IMR-90 (cell line): ENCODE data around the gene PTPRN2. TPM values are rescaled to one million over a fixed set of nuclear protein-coding genes. Genes with fewer than 3 reads are reported as not detected.

ENCODE experiments used
- ATAC-seq: fragments of 200-7000 bp; cut with Tn5 transposase; 2 replicates; pipeline ENCODE4 v1.9.1; 2020; ENCODE audit warnings: low read depth, mild to moderate bottlenecking, moderate library complexity
- BruUV-seq: library from RNA; stranded (reverse); fragments of 400-500 nt; replicated peaks from 2 replicates; lab custom pipeline; 2021; lab: Mats Ljungman, UMichigan
- CTCF ChIA-PET: fragments of 300-600 bp; formaldehyde crosslinking; extraction: SDS; loops from one replicate; lab custom pipeline; 2021; ENCODE audit warnings: antibody characterized with exemption; lab: Yijun Ruan, JAX
- POLR2A ChIA-PET: fragments of 300-600 bp; sonication (Branson Sonifier 250); formaldehyde crosslinking; loops from one replicate; lab custom pipeline; 2022; ENCODE audit warnings: antibody characterized with exemption; ENCODE audit not compliant: unreplicated experiment; lab: Charles Lee
- DNase-seq: peaks from one replicate; pipeline ENCODE4 v3.0.0; 2013
- H2AFZ ChIP-seq: replicated peaks from 2 replicates; pipeline ENCODE3; 2013; ENCODE audit warnings: low read length, mild to moderate bottlenecking; ENCODE audit not compliant: poor library complexity
- H2AK5ac ChIP-seq: 2 replicates; pipeline ENCODE4 v1.6.1; 2013; ENCODE audit warnings: low read depth, low read length, inconsistent platforms
- H2AK9ac ChIP-seq: replicated peaks from 2 replicates; pipeline ENCODE3; 2013; ENCODE audit warnings: mild to moderate bottlenecking, low read depth, low read length, moderate library complexity; ENCODE audit not compliant: poor library complexity
- H2BK120ac ChIP-seq: 2 replicates; pipeline ENCODE4 v1.6.1; 2013; ENCODE audit warnings: low read depth, low read length, inconsistent platforms
- H2BK15ac ChIP-seq: 3 replicates; pipeline ENCODE4 v1.6.1; 2013; ENCODE audit warnings: low read depth, low read length, inconsistent platforms
- H2BK20ac ChIP-seq: 2 replicates; pipeline ENCODE4 v1.6.1; 2013; ENCODE audit warnings: low read depth, mild to moderate bottlenecking, inconsistent platforms, low read length, moderate library complexity
- H2BK5ac ChIP-seq: 2 replicates; pipeline ENCODE4 v1.6.1; 2013; ENCODE audit warnings: mild to moderate bottlenecking, low read depth, low read length, inconsistent platforms; ENCODE audit not compliant: poor library complexity, severe bottlenecking
- H3K14ac ChIP-seq: replicated peaks from 2 replicates; pipeline ENCODE4 v1.6.1; 2013; ENCODE audit warnings: low read depth, low read length, inconsistent platforms
- H3K18ac ChIP-seq: 2 replicates; pipeline ENCODE4 v1.6.1; 2013; ENCODE audit warnings: low read depth, low read length, control low read depth
- H3K23ac ChIP-seq: 2 replicates; pipeline ENCODE4 v1.6.1; 2013; ENCODE audit warnings: low read depth, low read length, inconsistent platforms
- H3K27ac ChIP-seq: 2 replicates; pipeline ENCODE4 v1.5.1; 2013; ENCODE audit warnings: mild to moderate bottlenecking, control low read depth, low read length; ENCODE audit not compliant: insufficient read depth
- H3K27me3 ChIP-seq: 2 replicates; pipeline ENCODE4 v1.6.1; 2013; ENCODE audit warnings: low read length; ENCODE audit not compliant: control insufficient read depth, insufficient read depth
- H3K36me3 ChIP-seq: 2 replicates; pipeline ENCODE4 v1.6.1; 2013; ENCODE audit warnings: low read length, mixed read lengths; ENCODE audit not compliant: control insufficient read depth, insufficient read depth
- H3K4ac ChIP-seq: 2 replicates; pipeline ENCODE4 v1.6.1; 2013; ENCODE audit warnings: low read depth, low read length, inconsistent platforms
- H3K4me1 ChIP-seq: 2 replicates; pipeline ENCODE4 v1.6.1; 2013; ENCODE audit warnings: low read length, mixed read lengths; ENCODE audit not compliant: control insufficient read depth, insufficient read depth
- H3K4me2 ChIP-seq: 2 replicates; pipeline ENCODE4 v1.6.1; 2013; ENCODE audit warnings: low read depth, mild to moderate bottlenecking, control low read depth, low read length, moderate library complexity
- H3K4me3 ChIP-seq: 2 replicates; pipeline ENCODE4 v1.5.1; 2013; ENCODE audit warnings: low read depth, mild to moderate bottlenecking, control low read depth, low read length, moderate library complexity; ENCODE audit not compliant: insufficient read depth
- H3K56ac ChIP-seq: 2 replicates; pipeline ENCODE4 v1.6.1; 2013; ENCODE audit warnings: low read length, inconsistent platforms; ENCODE audit not compliant: insufficient read depth; ENCODE audit errors: extremely low read depth
- H3K79me1 ChIP-seq, 2 experiments: 2 replicates each; pipeline ENCODE4 v1.6.1; 2013; ENCODE audit warnings: low read length in 2 of 2, inconsistent platforms in 1 of 2, low read depth in 1 of 2
- H3K9ac ChIP-seq: 2 replicates; pipeline ENCODE4 v1.6.1; 2013; ENCODE audit warnings: low read depth, low read length, control low read depth
- H3K9me1 ChIP-seq: 2 replicates; pipeline ENCODE4 v1.6.1; 2013; ENCODE audit warnings: low read length, inconsistent platforms; ENCODE audit not compliant: insufficient read depth
- H3K9me3 ChIP-seq: 2 replicates; pipeline ENCODE4 v1.6.1; 2013; ENCODE audit warnings: low read length; ENCODE audit not compliant: control insufficient read depth, insufficient read depth
- H4K20me1 ChIP-seq: 2 replicates; pipeline ENCODE4 v1.6.1; 2013; ENCODE audit warnings: low read length, inconsistent platforms; ENCODE audit not compliant: insufficient read depth
- H4K5ac ChIP-seq: 2 replicates; pipeline ENCODE4 v1.6.1; 2013; ENCODE audit warnings: mild to moderate bottlenecking, low read depth, low read length, control low read depth
- H4K8ac ChIP-seq, 2 experiments: 2 replicates each; pipeline ENCODE4 v1.6.1; 2013; ENCODE audit warnings: low read depth in 2 of 2, low read length in 2 of 2, control low read depth in 1 of 2, inconsistent platforms in 1 of 2
- H4K91ac ChIP-seq: 2 replicates; pipeline ENCODE4 v1.6.1; 2013; ENCODE audit warnings: low read depth, low read length, inconsistent platforms; ENCODE audit not compliant: insufficient read depth
- BHLHE40 ChIP-seq: fragments of 150-350 bp; IDR thresholded peaks from 2 replicates; pipeline ENCODE4 v1.6.1; 2016; ENCODE audit warnings: mild to moderate bottlenecking, low read depth, low read length
- CEBPB ChIP-seq: IDR thresholded peaks from 2 replicates; pipeline ENCODE4 v1.6.1; 2012; ENCODE audit warnings: low read depth, low read length, improper control_type of control experiment
- FOS ChIP-seq: fragments of 150-350 bp; IDR thresholded peaks from 2 replicates; pipeline ENCODE4 v1.6.1; 2016; ENCODE audit warnings: low read depth, low read length
- MAFK ChIP-seq: IDR thresholded peaks from 2 replicates; pipeline ENCODE4 v1.6.1; 2012; ENCODE audit warnings: low read depth, low read length, improper control_type of control experiment
- MAZ ChIP-seq: IDR thresholded peaks from 2 replicates; pipeline ENCODE4 v1.6.1; 2012; ENCODE audit warnings: low read depth, mild to moderate bottlenecking, low read length, improper control_type of control experiment, moderate library complexity, borderline replicate concordance
- MXI1 ChIP-seq: IDR thresholded peaks from 2 replicates; pipeline ENCODE4 v1.6.1; 2012; ENCODE audit warnings: low read depth, mild to moderate bottlenecking, low read length, moderate library complexity, borderline replicate concordance
- RFX5 ChIP-seq: IDR thresholded peaks from 2 replicates; pipeline ENCODE4 v1.8.0; 2012; ENCODE audit warnings: low read depth, mild to moderate bottlenecking, low read length, moderate library complexity
- SMC3 ChIP-seq: fragments of 150-350 bp; IDR thresholded peaks from 2 replicates; pipeline ENCODE4 v1.6.1; 2016; ENCODE audit warnings: low read depth, mild to moderate bottlenecking, antibody characterized with exemption, low read length, moderate library complexity
- USF2 ChIP-seq: fragments of 150-350 bp; IDR thresholded peaks from 2 replicates; pipeline ENCODE4 v1.6.1; 2017; ENCODE audit warnings: mild to moderate bottlenecking, antibody characterized with exemption, low read length, low read depth
- WGBS, 2 experiments: methylation state at CpG; one replicate each; pipeline versions ENCODE4 v1.1.5 to v1.1.7; 2013; ENCODE audit warnings: missing lambda C conversion rate in 2 of 2; ENCODE audit not compliant: insufficient read length in 1 of 2; ENCODE audit errors: extremely low coverage in 2 of 2; 5-methylcytosine and 5-hydroxymethylcytosine counted together
- dilution Hi-C: fragments of 300-500 bp; cut with HindIII; formaldehyde crosslinking; loops from one replicate; pipeline ENCODE4 v1.14.3; 2018; ENCODE audit warnings: low sequenced_read_pairs; ENCODE audit not compliant: unreplicated experiment
- in situ Hi-C: fragments of 300-500 bp; cut with MboI; formaldehyde crosslinking; loops from 3 replicates; pipeline ENCODE4 v1.14.3; 2019; ENCODE audit warnings: low sequenced_read_pairs, inconsistent platforms, mixed read lengths
- intact Hi-C: fragments of 100-400 bp; cut with micrococcal nuclease; formaldehyde crosslinking; loops from 2 replicates; pipeline ENCODE4 v1.10.0; 2022
- polyA plus RNA-seq, 3 experiments: library from polyadenylated mRNA; depleted of rRNA; stranded (reverse); fragments of >200 nt; gene quantifications; 2 replicates each; pipeline ENCODE4 v1.2.3, GENCODE V29; 2012; ENCODE audit warnings: low replicate concordance in 1 of 3
- total RNA-seq: library from RNA; depleted of rRNA; stranded (reverse); fragments of >200 nt; gene quantifications from 2 replicates; pipeline ENCODE4 v1.2.3, GENCODE V29; 2012
- TF ChIP-seq, protein P1 (sequence below): conservative IDR thresholded peaks from 2 replicates; pipeline ENCODE4 v1.5.1; 2012; ENCODE audit warnings: mild to moderate bottlenecking, low read depth, low read length, improper control_type of control experiment
- TF ChIP-seq, protein P2 (sequence below): fragments of 150-350 bp; IDR thresholded peaks from 2 replicates; pipeline ENCODE4 v1.6.1; 2016; ENCODE audit warnings: low read depth, mild to moderate bottlenecking, low read length, moderate library complexity, borderline replicate concordance

The PTPRN2 gene
- total and polyA plus RNA-seq, 2 of the 4 experiments (the other 2 are of a cell fraction) = 0.03 TPM; not detected in 1

DNA sequence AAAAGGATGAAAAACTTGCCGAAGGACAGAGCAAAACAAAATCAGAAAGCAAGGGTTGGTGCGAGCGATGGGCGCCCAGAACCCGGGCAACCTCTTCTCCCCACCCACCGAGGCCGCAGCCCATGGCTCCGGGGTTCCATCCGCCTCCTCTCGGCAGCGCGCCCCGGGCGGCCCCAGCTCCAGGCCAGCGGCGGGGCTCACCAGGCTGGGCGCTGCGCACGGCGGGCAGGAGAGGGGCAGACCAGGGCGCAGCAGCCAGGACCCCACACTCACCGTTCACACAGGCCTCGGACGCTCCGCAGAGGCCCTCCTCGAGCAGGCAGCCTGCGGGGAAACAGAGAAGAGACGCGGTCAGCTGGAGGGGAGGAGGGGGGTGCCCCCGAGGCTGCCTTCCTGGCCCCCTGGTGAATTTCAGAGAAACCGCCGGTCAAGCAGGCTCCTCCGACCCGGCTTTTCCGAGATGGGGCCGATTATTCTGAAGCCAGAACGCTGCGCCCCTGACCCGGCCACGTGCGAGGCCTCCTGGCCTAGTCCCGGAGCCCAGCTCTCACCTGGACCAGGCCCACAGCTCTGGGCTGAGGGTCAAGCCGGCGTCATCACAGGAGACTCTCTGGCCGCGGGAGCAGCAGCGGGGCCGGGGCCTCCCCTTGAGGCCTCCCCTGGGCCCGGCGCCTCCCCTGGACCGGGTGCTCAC, 98.0 kb downstream of the PTPRN2 start:
- H2BK15ac ChIP-seq = no peak overlapping the region
- no peak overlapping the region for H3K4me2 ChIP-seq
- H2BK120ac ChIP-seq = no peak overlapping the region
- H3K9me3 ChIP-seq = peaks cover 49% of the 10 kb centered on the region
- no peak overlapping the region for H3K4me3 ChIP-seq
- H3K79me1 ChIP-seq = no peaks in the 10 kb centered on the region
- no peak overlapping the region for H4K8ac ChIP-seq
- intact Hi-C loops (no loop called here), in situ Hi-C loops (no loop called here), dilution Hi-C loops (no loop called here)
- no peaks in the 10 kb centered on the region for H3K27me3 ChIP-seq
- no peak overlapping the region for H2AK9ac ChIP-seq
- H4K5ac ChIP-seq = no peak overlapping the region
- H3K18ac ChIP-seq = no peak overlapping the region
- no peak overlapping the region for H3K27ac ChIP-seq
- no peak for TF ChIP-seq CEBPB
- no peak for TF ChIP-seq USF2
- TF ChIP-seq BHLHE40 = no peak
- TF ChIP-seq, protein P1, sequence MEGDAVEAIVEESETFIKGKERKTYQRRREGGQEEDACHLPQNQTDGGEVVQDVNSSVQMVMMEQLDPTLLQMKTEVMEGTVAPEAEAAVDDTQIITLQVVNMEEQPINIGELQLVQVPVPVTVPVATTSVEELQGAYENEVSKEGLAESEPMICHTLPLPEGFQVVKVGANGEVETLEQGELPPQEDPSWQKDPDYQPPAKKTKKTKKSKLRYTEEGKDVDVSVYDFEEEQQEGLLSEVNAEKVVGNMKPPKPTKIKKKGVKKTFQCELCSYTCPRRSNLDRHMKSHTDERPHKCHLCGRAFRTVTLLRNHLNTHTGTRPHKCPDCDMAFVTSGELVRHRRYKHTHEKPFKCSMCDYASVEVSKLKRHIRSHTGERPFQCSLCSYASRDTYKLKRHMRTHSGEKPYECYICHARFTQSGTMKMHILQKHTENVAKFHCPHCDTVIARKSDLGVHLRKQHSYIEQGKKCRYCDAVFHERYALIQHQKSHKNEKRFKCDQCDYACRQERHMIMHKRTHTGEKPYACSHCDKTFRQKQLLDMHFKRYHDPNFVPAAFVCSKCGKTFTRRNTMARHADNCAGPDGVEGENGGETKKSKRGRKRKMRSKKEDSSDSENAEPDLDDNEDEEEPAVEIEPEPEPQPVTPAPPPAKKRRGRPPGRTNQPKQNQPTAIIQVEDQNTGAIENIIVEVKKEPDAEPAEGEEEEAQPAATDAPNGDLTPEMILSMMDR = no peak
- TF ChIP-seq RFX5 = no peak
- TF ChIP-seq MAFK = no peak
- no peak for TF ChIP-seq FOS
- no peak for TF ChIP-seq MAZ
- no peak for TF ChIP-seq MXI1
- TF ChIP-seq SMC3 = no peak
- TF ChIP-seq, protein P2, sequence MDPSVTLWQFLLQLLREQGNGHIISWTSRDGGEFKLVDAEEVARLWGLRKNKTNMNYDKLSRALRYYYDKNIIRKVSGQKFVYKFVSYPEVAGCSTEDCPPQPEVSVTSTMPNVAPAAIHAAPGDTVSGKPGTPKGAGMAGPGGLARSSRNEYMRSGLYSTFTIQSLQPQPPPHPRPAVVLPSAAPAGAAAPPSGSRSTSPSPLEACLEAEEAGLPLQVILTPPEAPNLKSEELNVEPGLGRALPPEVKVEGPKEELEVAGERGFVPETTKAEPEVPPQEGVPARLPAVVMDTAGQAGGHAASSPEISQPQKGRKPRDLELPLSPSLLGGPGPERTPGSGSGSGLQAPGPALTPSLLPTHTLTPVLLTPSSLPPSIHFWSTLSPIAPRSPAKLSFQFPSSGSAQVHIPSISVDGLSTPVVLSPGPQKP = no peak
- no peak overlapping the region for H2BK20ac ChIP-seq
- H3K9me1 ChIP-seq = no peaks in the 10 kb centered on the region
- no TSS peak for BruUV-seq
- H3K9ac ChIP-seq = no peak overlapping the region
- H3K14ac ChIP-seq = no peak overlapping the region
- H4K20me1 ChIP-seq = no peaks in the 10 kb centered on the region
- WGBS, 2 experiments = 85% methylated on average over 16 of the region's 51 CpGs; no CpG with 5 or more reads in 1 of the 2 experiments
- H2BK5ac ChIP-seq = no peak overlapping the region
- no peak overlapping the region for H3K4ac ChIP-seq
- ChIA-PET CTCF (no interaction called here), POLR2A (no interaction called here)
- DNase-seq (no peak), ATAC-seq (no peak)
- no peak overlapping the region for H3K23ac ChIP-seq
- no peaks in the 10 kb centered on the region for H3K36me3 ChIP-seq
- H2AK5ac ChIP-seq = no peak overlapping the region
- no peak overlapping the region for H3K56ac ChIP-seq
- H4K91ac ChIP-seq = no peak overlapping the region
- no peak overlapping the region for H2AFZ ChIP-seq
- no peaks in the 10 kb centered on the region for H3K4me1 ChIP-seq
